Measurements from ENCODE around the gene GRIN1. TPM values are rescaled to one million over a fixed set of nuclear protein-coding genes. Genes with fewer than 3 reads are reported as not detected.

Gene GRIN1
- total and polyA plus RNA-seq, 8 donors: 0.25 to 0.55 (median 0.31) TPM; not detected in 5

- no peak overlapping the region for H3K27ac ChIP-seq
Measured at GRCh38 chr9:137113385-137114159, 25.4 kb upstream of the GRIN1 start.

DNA sequence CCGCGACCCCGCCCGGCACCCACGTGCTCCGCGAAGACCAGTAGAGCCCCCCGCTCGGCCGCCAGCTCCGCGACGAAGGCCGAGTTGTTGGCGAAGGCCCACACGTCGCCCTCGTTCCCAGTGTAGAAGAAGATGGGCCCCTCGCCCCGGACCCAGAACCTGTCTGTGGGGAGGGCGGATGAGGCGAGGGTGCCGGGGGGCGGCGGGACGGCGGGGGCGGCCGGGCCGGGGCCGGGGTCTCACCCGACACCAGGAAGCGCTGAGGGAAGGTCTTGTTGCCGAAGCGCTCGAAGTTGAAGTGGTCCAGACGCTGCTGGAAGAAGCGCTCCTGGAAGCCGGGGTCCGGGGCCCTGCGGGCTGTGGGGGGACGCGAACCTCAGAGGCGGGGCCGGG is 24.7 kb upstream of the GRIN1 start:
- 0 to 4% (median 1%) methylated on average over 11 to 45 of the region's 45 CpGs for WGBS, 5 donors
- H3K9me3 ChIP-seq: no peaks in the 10 kb centered on the region
- DNase-seq: peak in 1 of 2 donors; percentile 39
- H3K36me3 ChIP-seq: peaks cover 3 to 41% (median 39%) of the 10 kb centered on the region in 4 donors
- H3K4me1 ChIP-seq: peaks cover 8 to 26% (median 22%) of the 10 kb centered on the region in 4 donors
- TF ChIP-seq EP300 (IDR thresholded peaks at IDR 0.05): no peak
- TF ChIP-seq POLR2AphosphoS5 (IDR thresholded peaks at IDR 0.05): no peak
- no peak for TF ChIP-seq POLR2A (IDR thresholded peaks at IDR 0.05)
- no peak for TF ChIP-seq CTCF (IDR thresholded peaks at IDR 0.05)
- peaks cover 0 to 28% (median 0%) of the 10 kb centered on the region in 3 donors for H3K27me3 ChIP-seq
- H3K27ac ChIP-seq: peak overlapping the region in 4 of 5 donors; percentile 5 to 67 (median 48)
- H3K4me3 ChIP-seq: peak overlapping the region; percentile 76 to 83 (median 78)
- intact Hi-C loops (cut with DNase I; ENCODE audit: low total_unique reads): loop anchor here (10.0 kb wide), 1 partner anchor 71 kb away; the partner anchor contains the start of genes ANAPC2 and SSNA1

More at GRCh38 chr9:137113385-137114159, 25.4 kb upstream of the GRIN1 start:
- Histone ChIP-seq H3K4me1 (peaks cover 8 to 26% (median 22%) of the 10 kb centered on the region in 4 donors), H3K27me3 (peaks cover 0 to 28% (median 0%) of the 10 kb centered on the region in 3 donors), H3K9me3 (no peaks in the 10 kb centered on the region), H3K4me3 (peak overlapping the region; percentile 76 to 83 (median 78)), H3K36me3 (peaks cover 3 to 48% (median 46%) of the 10 kb centered on the region in 4 donors)
- no peak for TF ChIP-seq POLR2AphosphoS5 (IDR thresholded peaks at IDR 0.05)
- TF ChIP-seq EP300 (IDR thresholded peaks at IDR 0.05): no peak
- TF ChIP-seq POLR2A (IDR thresholded peaks at IDR 0.05): no peak
- TF ChIP-seq CTCF (IDR thresholded peaks at IDR 0.05): no peak
- 28 to 58% (median 35%) methylated on average over 30 to 64 of the region's 66 CpGs for WGBS, 5 donors
- DNase-seq: peak in 1 of 2 donors; percentile 52
- intact Hi-C loops (cut with DNase I; ENCODE audit: low total_unique reads): loop anchor here (10.0 kb wide), 1 partner anchor 71 kb away; the partner anchor contains the start of genes ANAPC2 and SSNA1

DNA sequence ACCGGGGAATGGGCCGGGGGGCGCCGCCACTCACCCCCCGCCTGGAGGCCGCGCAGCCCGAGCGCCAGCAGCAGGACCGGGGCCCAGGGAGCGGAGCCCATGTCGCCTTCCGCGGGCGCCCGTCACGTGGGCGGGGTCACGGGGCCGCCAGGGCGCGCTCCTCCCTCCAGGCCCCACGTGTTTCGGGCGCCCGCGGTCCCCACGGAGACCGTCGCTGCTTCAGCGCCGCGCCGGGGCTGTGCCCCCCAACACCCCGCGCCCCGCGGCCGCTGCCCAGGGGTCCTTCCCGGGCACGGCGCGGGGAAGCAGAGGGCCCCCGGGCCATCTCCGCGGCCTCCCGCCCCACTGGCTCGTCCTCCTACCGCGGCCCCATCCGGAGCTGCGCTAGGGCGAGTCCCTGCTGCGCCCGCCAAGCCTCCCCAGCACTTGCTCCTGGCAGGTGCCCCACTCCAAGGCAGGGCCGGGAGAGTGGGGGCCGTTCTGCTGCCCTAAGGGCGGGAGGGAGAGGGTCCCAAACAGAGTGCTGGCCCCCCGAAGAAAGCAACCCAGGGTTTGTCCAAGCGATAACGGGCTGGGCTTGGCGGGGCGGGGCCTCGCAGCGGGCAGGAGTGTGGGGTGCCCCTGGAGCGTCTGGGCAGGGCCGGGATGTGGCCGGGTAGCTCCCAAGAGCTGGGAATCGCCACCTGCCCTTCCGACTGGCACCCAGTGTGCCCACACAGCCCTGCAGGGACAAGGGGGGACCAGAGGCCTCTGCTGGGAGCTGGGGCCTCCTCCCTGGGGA is 24.2 kb upstream of the GRIN1 start, which contains the start of gene DPP7:
Gene DPP7 (minus strand): TSS at position 121 of the 781 bp plus-strand sequence. CDS start 20 bp downstream, at position 101.
- DNase-seq: peak; percentile 76 to 86
- no peaks in the 10 kb centered on the region for H3K9me3 ChIP-seq
- intact Hi-C loops (cut with DNase I; ENCODE audit: low total_unique reads): loop anchor here (5.0 to 10.0 kb wide), 2 partner anchors 70 to 112 kb away; partner anchors contain the start of genes ANAPC2, CYSRT1, RNF224 and SSNA1
- peak within 1 kb of the TSS in 4 of 5 donors; percentile 5 to 67 (median 48) for H3K27ac ChIP-seq
- H3K27me3 ChIP-seq: peaks cover 0 to 28% (median 0%) of the 10 kb centered on the region in 3 donors
- TF ChIP-seq POLR2AphosphoS5 (IDR thresholded peaks at IDR 0.05) (peak in 1 of 3 donors; percentile 31), CTCF (IDR thresholded peaks at IDR 0.05) (no peak), POLR2A (IDR thresholded peaks at IDR 0.05) (no peak), EP300 (IDR thresholded peaks at IDR 0.05) (no peak)
- peaks cover 3 to 36% (median 33%) of the 10 kb centered on the region in 4 donors for H3K36me3 ChIP-seq
- peaks cover 8 to 26% (median 22%) of the 10 kb centered on the region in 4 donors for H3K4me1 ChIP-seq
- peak within 1 kb of the TSS; percentile 76 to 83 (median 78) for H3K4me3 ChIP-seq
- WGBS, 5 donors: 1 to 9% (median 3%) methylated on average over 19 to 70 of the region's 70 CpGs
